ENCODE data around the gene DSPP. TPM values are rescaled to one million over a fixed set of nuclear protein-coding genes. Genes with fewer than 3 reads are reported as not detected.
A peak's percentile ranks its signal among the peaks of the same experiment; 100 is the strongest.

The DSPP gene
- total RNA-seq, 4 donors from 2014 or later: not detected

- Histone ChIP-seq H3K36me3 (no peaks in the 10 kb centered on the region), H3K4me3 (no peak overlapping the region), H3K27me3 (no peaks in the 10 kb centered on the region), H3K4me1 (no peaks in the 10 kb centered on the region), H3K9me3 (no peaks in the 10 kb centered on the region), H3K27ac (no peak overlapping the region)
- 70 to 89% methylated on average over 4 of the region's 4 CpGs for WGBS, 2 donors (ENCODE audit: low coverage in 1 of 2)
- in situ Hi-C loops (cut with MboI; ENCODE audit: low pct_ligation_motif_present in 1 of 4, low pct_unique_long_range_greater_than_20kb in 1 of 4, low sequenced_read_pairs in 3 of 4) (no loop called here), intact Hi-C loops (cut with DNase I; ENCODE audit: low total_unique reads) (no loop called here)
- no peak for DNase-seq
- no peak for TF ChIP-seq EP300 (IDR thresholded peaks at IDR 0.05; ENCODE audit: low read depth)
- TF ChIP-seq POLR2A (IDR thresholded peaks at IDR 0.05): no peak
- TF ChIP-seq CTCF (IDR thresholded peaks at IDR 0.05): no peak
- no peak for TF ChIP-seq POLR2AphosphoS5 (IDR thresholded peaks at IDR 0.05)
Measured at GRCh38 chr4:87614292-87614890, 6.1 kb downstream of the DSPP start.

- Histone ChIP-seq H3K27ac (no peak overlapping the region), H3K9me3 (no peaks in the 10 kb centered on the region), H3K4me3 (no peak overlapping the region), H3K36me3 (no peaks in the 10 kb centered on the region), H3K4me1 (no peaks in the 10 kb centered on the region), H3K27me3 (no peaks in the 10 kb centered on the region)
- in situ Hi-C loops (cut with MboI; ENCODE audit: low pct_ligation_motif_present in 1 of 4, low pct_unique_long_range_greater_than_20kb in 1 of 4, low sequenced_read_pairs in 3 of 4) (no loop called here), intact Hi-C loops (cut with DNase I; ENCODE audit: low total_unique reads) (no loop called here)
- 0 to 75% methylated on average over 1 to 9 of the region's 9 CpGs for WGBS, 2 donors (ENCODE audit: low coverage in 1 of 2)
- TF ChIP-seq POLR2A (IDR thresholded peaks at IDR 0.05) (no peak), EP300 (IDR thresholded peaks at IDR 0.05; ENCODE audit: low read depth) (no peak), CTCF (IDR thresholded peaks at IDR 0.05) (no peak), POLR2AphosphoS5 (IDR thresholded peaks at IDR 0.05) (no peak)
- DNase-seq: no peak
Measured at GRCh38 chr4:87616268-87616667, 7.9 kb downstream of the DSPP start.

- Histone ChIP-seq H3K36me3 (no peaks in the 10 kb centered on the region), H3K27ac (peak overlapping the region in 3 of 4 donors; percentile 32 to 47 (median 39)), H3K4me3 (no peak overlapping the region), H3K4me1 (no peaks in the 10 kb centered on the region), H3K9me3 (no peaks in the 10 kb centered on the region), H3K27me3 (no peaks in the 10 kb centered on the region)
- in situ Hi-C loops (cut with MboI; ENCODE audit: low pct_ligation_motif_present in 1 of 4, low pct_unique_long_range_greater_than_20kb in 1 of 4, low sequenced_read_pairs in 3 of 4): no loop called here
- WGBS, 2 donors (ENCODE audit: low coverage in 1 of 2): 86 to 88% methylated on average over 6 of the region's 6 CpGs
- TF ChIP-seq POLR2A (IDR thresholded peaks at IDR 0.05): no peak
- TF ChIP-seq EP300 (IDR thresholded peaks at IDR 0.05; ENCODE audit: low read depth): no peak
- no peak for TF ChIP-seq POLR2AphosphoS5 (IDR thresholded peaks at IDR 0.05)
- TF ChIP-seq CTCF (IDR thresholded peaks at IDR 0.05): no peak
- intact Hi-C loops (cut with DNase I; ENCODE audit: low total_unique reads): no loop called here
- no peak for DNase-seq
Measured at GRCh38 chr4:87620086-87620485, 11.8 kb downstream of the DSPP start.

- TF ChIP-seq CTCF (IDR thresholded peaks at IDR 0.05) (no peak), POLR2A (IDR thresholded peaks at IDR 0.05) (no peak), POLR2AphosphoS5 (IDR thresholded peaks at IDR 0.05) (no peak), EP300 (IDR thresholded peaks at IDR 0.05; ENCODE audit: low read depth) (no peak)
- Histone ChIP-seq H3K27me3 (no peaks in the 10 kb centered on the region), H3K9me3 (no peaks in the 10 kb centered on the region), H3K4me3 (no peak overlapping the region), H3K27ac (peak overlapping the region in 3 of 4 donors; percentile 41 to 47 (median 47)), H3K4me1 (no peaks in the 10 kb centered on the region), H3K36me3 (no peaks in the 10 kb centered on the region)
- in situ Hi-C loops (cut with MboI; ENCODE audit: low pct_ligation_motif_present in 1 of 4, low pct_unique_long_range_greater_than_20kb in 1 of 4, low sequenced_read_pairs in 3 of 4): no loop called here
- DNase-seq: no peak
- intact Hi-C loops (cut with DNase I; ENCODE audit: low total_unique reads): no loop called here
Measured at GRCh38 chr4:87620491-87620890, 12.2 kb downstream of the DSPP start.

Measured in transverse colon (tissue), 4 donors.